Ascending aorta (tissue), 2 donors: ENCODE results near the gene TMEM163. TPM values are rescaled to one million over a fixed set of nuclear protein-coding genes. Genes with fewer than 3 reads are reported as not detected.

Experiments used
- DNase-seq, 2 donors: peaks; one replicate each; pipeline ENCODE4 v3.0.0-alpha.2; 2019; ENCODE audit warnings: low spot score in 2 of 2
- H3K27ac ChIP-seq, 2 donors: fragments of 200-600 bp; sonication (generic); one replicate each; pipeline ENCODE4 v1.5.1; 2016 to 2017; ENCODE audit warnings: mild to moderate bottlenecking in 1 of 2
- H3K27me3 ChIP-seq: fragments of 200-600 bp; sonication (generic); one replicate; pipeline ENCODE4 v1.5.1; 2017
- H3K36me3 ChIP-seq, 2 donors: fragments of 200-600 bp; sonication (generic); one replicate each; pipeline ENCODE4 v1.5.1; 2016
- H3K4me1 ChIP-seq, 2 donors: fragments of 200-600 bp; sonication (generic); one replicate each; pipeline ENCODE4 v1.5.1; 2016 to 2017; ENCODE audit warnings: mild to moderate bottlenecking in 1 of 2
- H3K4me3 ChIP-seq, 2 donors: fragments of 200-600 bp; sonication (generic); one replicate each; pipeline ENCODE4 v1.5.1; 2016 to 2017; ENCODE audit warnings: mild to moderate bottlenecking in 1 of 2
- H3K9me3 ChIP-seq, 2 donors: fragments of 200-600 bp; sonication (generic); one replicate each; pipeline ENCODE4 v1.5.1; 2016
- intact Hi-C: fragments of 100-400 bp; cut with DNase I; formaldehyde crosslinking; loops from one replicate; pipeline ENCODE4 v1.15.1; 2023
- total RNA-seq: library from RNA; depleted of rRNA; stranded (reverse); fragments of >200 nt; gene quantifications from one replicate; pipeline ENCODE4 v1.1.0, GENCODE V29; 2016
- TF ChIP-seq, protein P1 (sequence below), 3 experiments: fragments of 200-600 bp in 2 of 3; fragments of 450-650 bp in 1 of 3; sonication (generic) in 2 of 3; IDR thresholded peaks; one replicate each; pipeline ENCODE4 v1.5.1; 2016 to 2019; ENCODE audit warnings: antibody characterized with exemption in 3 of 3, mild to moderate bottlenecking in 1 of 3, moderate library complexity in 1 of 3

TMEM163 gene
- total RNA-seq, 1 donor from 2014 or later, result not detected

DNA sequence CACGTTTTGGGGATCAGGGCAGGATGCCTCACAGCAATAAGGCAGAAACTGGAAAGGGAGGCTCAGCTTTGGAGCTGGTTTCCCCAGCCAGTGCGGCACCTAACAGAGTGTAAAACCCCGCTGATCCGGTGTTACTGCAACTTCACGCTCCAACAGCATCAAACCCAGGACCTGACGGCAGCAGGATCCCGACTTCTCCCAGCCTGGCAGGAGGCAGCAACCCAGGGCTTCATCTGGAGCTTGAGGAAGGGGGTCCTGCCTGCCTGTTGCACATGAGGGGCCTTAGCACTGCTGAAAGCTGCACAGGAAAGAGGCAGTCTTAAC lies 255.1 kb downstream of the TMEM163 start:
- Histone ChIP-seq H3K9me3 (no peaks in the 10 kb centered on the region), H3K4me3 (no peak overlapping the region), H3K36me3 (no peaks in the 10 kb centered on the region), H3K27me3 (no peaks in the 10 kb centered on the region), H3K4me1 (no peaks in the 10 kb centered on the region), H3K27ac (no peak overlapping the region)
- TF ChIP-seq, protein P1, sequence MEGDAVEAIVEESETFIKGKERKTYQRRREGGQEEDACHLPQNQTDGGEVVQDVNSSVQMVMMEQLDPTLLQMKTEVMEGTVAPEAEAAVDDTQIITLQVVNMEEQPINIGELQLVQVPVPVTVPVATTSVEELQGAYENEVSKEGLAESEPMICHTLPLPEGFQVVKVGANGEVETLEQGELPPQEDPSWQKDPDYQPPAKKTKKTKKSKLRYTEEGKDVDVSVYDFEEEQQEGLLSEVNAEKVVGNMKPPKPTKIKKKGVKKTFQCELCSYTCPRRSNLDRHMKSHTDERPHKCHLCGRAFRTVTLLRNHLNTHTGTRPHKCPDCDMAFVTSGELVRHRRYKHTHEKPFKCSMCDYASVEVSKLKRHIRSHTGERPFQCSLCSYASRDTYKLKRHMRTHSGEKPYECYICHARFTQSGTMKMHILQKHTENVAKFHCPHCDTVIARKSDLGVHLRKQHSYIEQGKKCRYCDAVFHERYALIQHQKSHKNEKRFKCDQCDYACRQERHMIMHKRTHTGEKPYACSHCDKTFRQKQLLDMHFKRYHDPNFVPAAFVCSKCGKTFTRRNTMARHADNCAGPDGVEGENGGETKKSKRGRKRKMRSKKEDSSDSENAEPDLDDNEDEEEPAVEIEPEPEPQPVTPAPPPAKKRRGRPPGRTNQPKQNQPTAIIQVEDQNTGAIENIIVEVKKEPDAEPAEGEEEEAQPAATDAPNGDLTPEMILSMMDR (IDR thresholded peaks at IDR 0.05), result no peak
- intact Hi-C loops, result no loop called here
- no peak for DNase-seq

DNA sequence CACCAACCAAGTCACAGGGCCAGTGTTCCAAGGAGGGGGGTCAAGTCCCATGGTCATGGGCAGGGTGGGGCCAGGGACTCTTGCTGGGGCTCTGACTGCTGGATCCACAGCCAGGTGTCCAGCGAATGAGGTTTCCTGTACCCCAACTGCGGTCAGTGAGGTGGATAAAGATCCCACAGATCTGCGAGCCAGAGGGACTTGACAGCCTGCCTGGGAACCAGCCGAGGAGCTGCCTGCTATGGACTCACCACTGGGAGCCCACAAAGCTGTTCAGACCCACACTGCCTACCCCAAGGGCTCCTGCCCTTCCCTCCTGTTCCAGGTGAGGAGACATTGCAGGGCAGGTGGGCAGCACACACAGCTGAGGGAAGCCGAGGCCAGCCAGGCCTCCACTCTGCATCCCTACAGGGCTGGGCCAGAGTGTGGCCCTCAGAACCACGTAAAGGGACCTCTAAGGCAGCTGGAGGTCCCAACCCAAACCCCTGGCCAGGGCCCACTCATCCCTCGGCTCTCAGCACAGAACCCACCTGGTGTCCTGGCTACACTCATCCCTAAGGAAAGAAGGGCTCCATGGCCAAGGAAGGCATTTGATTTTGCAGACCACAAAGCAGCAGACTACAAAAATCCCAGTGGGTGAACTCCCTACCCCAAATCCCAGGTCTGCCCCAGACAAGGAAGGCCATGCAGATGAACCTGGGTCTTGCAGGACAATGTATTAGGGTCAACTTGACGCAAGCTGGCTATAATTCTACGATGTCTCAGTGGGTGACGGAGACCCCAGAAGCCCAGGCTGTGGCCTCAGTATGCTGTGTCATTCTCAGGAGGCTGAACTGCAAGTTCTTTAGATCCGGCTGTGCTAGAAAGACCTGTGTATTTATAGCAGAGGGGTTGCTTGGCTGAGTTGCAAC lies 255.8 kb downstream of the TMEM163 start:
- H3K9me3 ChIP-seq, result no peaks in the 10 kb centered on the region
- intact Hi-C loops, result no loop called here

DNA sequence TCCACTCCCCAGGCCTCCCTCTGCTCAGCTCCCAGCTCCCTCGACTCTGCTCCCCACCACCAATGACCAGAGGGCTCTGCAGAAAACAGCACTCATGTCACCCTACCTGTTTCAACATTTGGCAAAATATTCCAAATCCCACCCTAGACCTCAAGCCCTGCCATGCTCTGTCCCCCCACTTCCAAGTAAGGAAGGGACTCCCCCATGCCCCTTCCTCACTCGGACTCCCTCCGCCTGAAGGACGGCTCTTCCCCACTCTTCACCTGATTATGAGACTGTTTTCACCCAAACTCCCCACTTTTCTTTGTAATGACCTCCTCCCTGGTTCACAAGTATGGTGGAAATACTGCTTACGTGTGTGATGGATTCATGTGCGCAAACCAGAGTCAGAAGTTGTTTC lies 256.5 kb downstream of the TMEM163 start:
- no peak for DNase-seq

More for the DNA sequence above, 255.8 kb downstream of the TMEM163 start:
- TF ChIP-seq, protein P1 (IDR thresholded peaks at IDR 0.05), result no peak
- DNase-seq, result no peak
- Histone ChIP-seq H3K27me3 (no peaks in the 10 kb centered on the region), H3K4me1 (no peaks in the 10 kb centered on the region), H3K27ac (no peak overlapping the region), H3K4me3 (no peak overlapping the region), H3K36me3 (no peaks in the 10 kb centered on the region)

DNA sequence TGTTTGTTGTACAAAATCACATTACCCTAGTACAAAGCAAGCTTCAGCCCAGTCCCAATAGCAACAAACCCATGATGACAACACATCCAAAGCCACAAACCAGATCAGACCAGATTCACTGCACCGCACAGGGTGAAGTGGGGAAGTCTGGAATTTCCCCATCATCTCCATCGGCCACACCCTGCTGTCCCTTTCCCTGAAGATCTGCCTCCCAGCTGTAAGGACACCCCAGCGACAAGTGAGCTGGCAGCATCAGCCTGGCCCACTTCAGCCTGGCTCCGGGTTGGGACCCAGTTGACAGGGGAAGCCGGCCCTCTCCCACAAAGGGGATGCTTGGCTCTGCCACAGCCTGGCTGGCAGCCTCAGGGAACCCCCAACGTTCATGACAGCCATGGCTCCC lies 257.3 kb downstream of the TMEM163 start:
- Histone ChIP-seq H3K27me3 (no peaks in the 10 kb centered on the region), H3K9me3 (no peaks in the 10 kb centered on the region), H3K4me1 (no peaks in the 10 kb centered on the region), H3K4me3 (no peak overlapping the region), H3K36me3 (no peaks in the 10 kb centered on the region), H3K27ac (no peak overlapping the region)
- TF ChIP-seq, protein P1 (IDR thresholded peaks at IDR 0.05), result no peak
- intact Hi-C loops, result no loop called here
- DNase-seq, result no peak

More for the DNA sequence above, 256.5 kb downstream of the TMEM163 start:
- intact Hi-C loops, result no loop called here
- Histone ChIP-seq H3K27me3 (no peaks in the 10 kb centered on the region), H3K4me1 (no peaks in the 10 kb centered on the region), H3K4me3 (no peak overlapping the region), H3K27ac (no peak overlapping the region), H3K36me3 (no peaks in the 10 kb centered on the region), H3K9me3 (no peaks in the 10 kb centered on the region)
- TF ChIP-seq, protein P1 (IDR thresholded peaks at IDR 0.05), result no peak

DNA sequence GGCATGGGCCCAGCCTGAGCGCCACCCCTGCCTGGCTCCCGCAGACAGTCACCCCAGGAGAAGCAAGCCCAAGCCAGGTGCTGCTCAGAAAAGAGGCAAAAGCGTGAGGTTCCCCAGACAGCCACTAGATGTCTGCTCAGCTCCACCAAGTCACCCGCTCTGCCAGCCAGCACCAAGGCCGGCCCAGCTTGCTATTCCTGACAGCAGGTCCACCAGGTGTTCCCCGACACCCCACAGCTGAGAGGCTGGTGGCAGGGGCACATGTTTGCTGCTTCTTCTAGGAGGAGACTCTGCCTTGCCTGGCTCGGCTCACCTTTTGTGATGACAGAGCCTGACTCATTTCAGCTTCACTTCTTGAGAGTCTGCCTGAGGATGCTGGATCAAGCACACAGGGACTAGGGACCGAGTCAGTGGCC lies 258.2 kb downstream of the TMEM163 start:
- H3K27me3 ChIP-seq, result no peaks in the 10 kb centered on the region
- no peak overlapping the region for H3K4me3 ChIP-seq
- no peak for DNase-seq
- no peaks in the 10 kb centered on the region for H3K9me3 ChIP-seq
- TF ChIP-seq, protein P1 (IDR thresholded peaks at IDR 0.05), result peak in 1 of 3 experiments; percentile 28
- H3K27ac ChIP-seq, result no peak overlapping the region
- H3K4me1 ChIP-seq, result no peaks in the 10 kb centered on the region
- H3K36me3 ChIP-seq, result no peaks in the 10 kb centered on the region
- intact Hi-C loops, result no loop called here
